K562 (cell line): Measurements from ENCODE around the gene SERGEF. TPM values are rescaled to one million over a fixed set of nuclear protein-coding genes. Genes with fewer than 3 reads are reported as not detected.

Experiments
- ATAC-seq: fragments of 200-7000 bp; cut with Tn5 transposase; 3 replicates; pipeline ENCODE4 v1.9.1; 2020; ENCODE audit warnings: moderate library complexity
- BruUV-seq: library from RNA; stranded (reverse); fragments of 400-500 nt; replicated peaks from 2 replicates; lab custom pipeline; 2021; lab: Mats Ljungman, UMichigan
- CTCF ChIA-PET: fragments of 300-600 bp; formaldehyde crosslinking; extraction: SDS; loops from one replicate; lab custom pipeline; 2021; ENCODE audit warnings: low intra/inter-chr PET ratio; lab: Yijun Ruan, JAX
- POLR2A ChIA-PET: fragments of 300-600, 350-650 bp; sonication (Branson Sonifier 250); formaldehyde crosslinking; extraction: SDS; loops from one replicate; lab custom pipeline; 2021; ENCODE audit warnings: antibody characterized with exemption, inconsistent platforms; lab: Yijun Ruan, JAX
- DNase-seq, 4 experiments: peaks; one replicate each; pipeline versions ENCODE4 v3.0.0 to v3.0.0-alpha.2; 2011 to 2018; ENCODE audit warnings: low spot score in 3 of 4, mixed read lengths in 3 of 4; ENCODE audit errors: extremely low read depth in 1 of 4
- FAIRE-seq: peaks from 2 replicates; lab custom pipeline; 2011; peaks lifted over from hg19 to GRCh38; lab: Jason Lieb, UNC
- H2AFZ ChIP-seq: 2 replicates; pipeline ENCODE4 v1.6.0; 2011; ENCODE audit warnings: low read depth, low read length, control low read depth, inconsistent platforms
- H3K27ac ChIP-seq: fragments of 200-600 bp; 3 replicates; pipeline ENCODE4 v1.8.0; 2011; ENCODE audit warnings: low read depth, mild to moderate bottlenecking, control low read depth, inconsistent platforms, low read length, moderate library complexity, mixed read lengths; ENCODE audit errors: extremely low read depth
- H3K27me3 ChIP-seq, 2 experiments: fragments of 300-600 bp in 1 of 2; 2 replicates in 1 of 2; 3 replicates in 1 of 2; pipeline versions ENCODE4 v1.6.0 to v1.8.0; 2011; ENCODE audit warnings: inconsistent platforms in 2 of 2, low read length in 2 of 2, mild to moderate bottlenecking in 1 of 2, mixed read lengths in 1 of 2, moderate library complexity in 1 of 2; ENCODE audit not compliant: control insufficient read depth in 2 of 2, insufficient read depth in 2 of 2
- H3K36me3 ChIP-seq: fragments of 300-600 bp; 3 replicates; pipeline ENCODE4 v1.8.0; 2011; ENCODE audit warnings: mild to moderate bottlenecking, low read length, inconsistent platforms; ENCODE audit not compliant: control insufficient read depth, insufficient read depth
- H3K4me1 ChIP-seq, 2 experiments: fragments of 200-600 bp in 1 of 2; replicated peaks in 1 of 2; 2 replicates in 1 of 2; 3 replicates in 1 of 2; pipeline versions ENCODE4 v1.5.1 to v1.8.0; 2011; ENCODE audit warnings: inconsistent platforms in 2 of 2, low read length in 2 of 2, mild to moderate bottlenecking in 1 of 2, mixed read lengths in 1 of 2, moderate library complexity in 1 of 2; ENCODE audit not compliant: control insufficient read depth in 2 of 2, insufficient read depth in 2 of 2
- H3K4me2 ChIP-seq: 2 replicates; pipeline ENCODE4 v1.6.1; 2011; ENCODE audit warnings: low read length, control low read depth, inconsistent platforms, mixed read lengths; ENCODE audit not compliant: insufficient read depth
- H3K4me3 ChIP-seq: fragments of 200-600 bp; sonication (generic), shearing (Covaris generic); 2 replicates; pipeline ENCODE4 v1.5.1; 2016; ENCODE audit warnings: control low read depth, inconsistent platforms
- H3K79me2 ChIP-seq: fragments of 200-600 bp; 3 replicates; pipeline ENCODE4 v1.8.0; 2011; ENCODE audit warnings: low read length, inconsistent platforms; ENCODE audit not compliant: control insufficient read depth, insufficient read depth
- H3K9ac ChIP-seq, 2 experiments: 2 replicates each; pipeline versions ENCODE4 v1.6.0 to v1.6.1; 2011; ENCODE audit warnings: low read depth in 2 of 2, low read length in 2 of 2, control low read depth in 1 of 2, inconsistent platforms in 1 of 2, mild to moderate bottlenecking in 1 of 2, mixed read lengths in 1 of 2; ENCODE audit not compliant: insufficient read depth in 1 of 2
- H3K9me1 ChIP-seq: one replicate; pipeline ENCODE4 v1.6.0; 2011; ENCODE audit warnings: inconsistent platforms, mild to moderate bottlenecking, low read length, moderate library complexity; ENCODE audit not compliant: control insufficient read depth, insufficient read depth
- H3K9me3 ChIP-seq: replicated peaks from 2 replicates; pipeline ENCODE4 v1.5.1; 2011; ENCODE audit warnings: low read depth, low read length, inconsistent platforms; ENCODE audit not compliant: control insufficient read depth, insufficient read depth
- H4K20me1 ChIP-seq: replicated peaks from 2 replicates; pipeline ENCODE4 v1.6.1; 2011; ENCODE audit warnings: low read length, inconsistent platforms, mixed read lengths; ENCODE audit not compliant: control insufficient read depth, insufficient read depth
- ADNP ChIP-seq: fragments of 200-800 bp; sonication (Bioruptor generic); IDR thresholded peaks from 2 replicates; pipeline ENCODE4 v1.6.1; 2016; ENCODE audit warnings: missing genetic modification characterization, missing compliant biosample characterization
- ATF1 ChIP-seq, 2 experiments: fragments of 450-650 bp in 1 of 2; IDR thresholded peaks; 2 replicates each; pipeline ENCODE4 v1.6.1; 2016; ENCODE audit warnings: missing compliant biosample characterization in 1 of 2, missing genetic modification characterization in 1 of 2
- ATF2 ChIP-seq: sonication (generic); formaldehyde crosslinking; IDR thresholded peaks from 2 replicates; pipeline ENCODE4 v1.8.1; 2022; ENCODE audit warnings: missing genetic modification reagents
- CGGBP1 ChIP-seq: fragments of 250-450 bp; sonication (Bioruptor Pico); IDR thresholded peaks from 2 replicates; pipeline ENCODE4 v1.9.0; 2021; ENCODE audit warnings: mild to moderate bottlenecking
- CREM ChIP-seq: IDR thresholded peaks from 2 replicates; pipeline ENCODE4 v1.6.1; 2014; ENCODE audit warnings: antibody characterized with exemption, low read depth
- CXXC5 ChIP-seq: fragments of 250-450 bp; sonication (Bioruptor Pico); IDR thresholded peaks from 2 replicates; pipeline ENCODE4 v1.8.0; 2022; ENCODE audit warnings: inconsistent platforms, mild to moderate bottlenecking, moderate library complexity
- E4F1 ChIP-seq: fragments of 250-450 bp; sonication (Bioruptor Pico); IDR thresholded peaks from 2 replicates; pipeline ENCODE4 v1.5.0; 2021; ENCODE audit warnings: mild to moderate bottlenecking, borderline replicate concordance
- EP400 ChIP-seq: fragments of 450-650 bp; IDR thresholded peaks from 2 replicates; pipeline ENCODE4 v1.6.1; 2017; ENCODE audit warnings: antibody characterized with exemption, mild to moderate bottlenecking, moderate library complexity
- JUND ChIP-seq, 2 experiments: IDR thresholded peaks; 2 replicates in 1 of 2; 3 replicates in 1 of 2; pipeline ENCODE4 v1.6.1; 2011; ENCODE audit warnings: borderline replicate concordance in 2 of 2, low read depth in 2 of 2, low read length in 2 of 2, improper control_type of control experiment in 1 of 2, missing biosample characterization in 1 of 2, missing genetic modification characterization in 1 of 2, missing genetic modification reagents in 1 of 2
- KLF16 ChIP-seq: IDR thresholded peaks from 2 replicates; pipeline ENCODE4 v1.6.1; 2016; ENCODE audit warnings: antibody characterized with exemption
- MTF1 ChIP-seq: fragments of 250-450 bp; sonication (Bioruptor Pico); IDR thresholded peaks from 2 replicates; pipeline ENCODE4 v1.9.0; 2021; ENCODE audit warnings: moderate library complexity, mild to moderate bottlenecking, inconsistent platforms, borderline replicate concordance
- NBN ChIP-seq: fragments of 450-650 bp; IDR thresholded peaks from 2 replicates; pipeline ENCODE4 v1.6.1; 2016; ENCODE audit warnings: low read depth, mild to moderate bottlenecking
- PHF8 ChIP-seq: fragments of 200-600 bp; sonication (generic); IDR thresholded peaks from 2 replicates; pipeline ENCODE4 v1.6.1; 2012; ENCODE audit warnings: mixed run types, mild to moderate bottlenecking, inconsistent platforms, low read length, moderate library complexity, borderline replicate concordance
- XRCC5 ChIP-seq: fragments of 200-400 bp; formaldehyde crosslinking; IDR thresholded peaks from 2 replicates; pipeline ENCODE4 v1.6.1; 2017; ENCODE audit warnings: low read depth, mild to moderate bottlenecking, low read length
- ZC3H8 ChIP-seq: fragments of 450-650 bp; IDR thresholded peaks from 2 replicates; pipeline ENCODE4 v1.6.1; 2017
- ZNF174 ChIP-seq: fragments of 250-450 bp; sonication (Bioruptor Pico); IDR thresholded peaks from 2 replicates; pipeline ENCODE4 v1.4.0; 2020; ENCODE audit warnings: mild to moderate bottlenecking
- ZNF398 ChIP-seq: fragments of 250-450 bp; sonication (Bioruptor Pico); IDR thresholded peaks from 2 replicates; pipeline ENCODE4 v1.8.0; 2021; ENCODE audit warnings: moderate library complexity, mild to moderate bottlenecking, inconsistent platforms
- ZNF696 ChIP-seq: fragments of 250-450 bp; sonication (Bioruptor Pico); conservative IDR thresholded peaks from 2 replicates; pipeline ENCODE4 v1.4.0; 2020; ENCODE audit warnings: mild to moderate bottlenecking, moderate library complexity
- WGBS: fragments of 100-300 bp; shearing (Covaris generic); methylation state at CpG from one replicate; pipeline ENCODE4 v1.1.6; 2016; ENCODE audit warnings: low coverage, mixed read lengths; ENCODE audit not compliant: insufficient coverage; ENCODE audit errors: missing lambda C conversion rate; 5-methylcytosine and 5-hydroxymethylcytosine counted together
- in situ Hi-C: fragments of 300-500 bp; cut with MboI; formaldehyde crosslinking; loops from 4 replicates; pipeline ENCODE4 v1.15.0; 2018; ENCODE audit warnings: inconsistent platforms, mixed read lengths
- intact Hi-C: fragments of 100-400 bp; cut with micrococcal nuclease; formaldehyde crosslinking; loops from 2 replicates; pipeline ENCODE4 v1.14.2; 2022
- polyA plus RNA-seq, 8 experiments: library from polyadenylated mRNA; depleted of rRNA in 4 of 8; stranded (reverse) in 5 of 8; unstranded in 3 of 8; fragments of >200 nt; fragmentation: Nextera tagmentation in 2 of 8; fragmentation: Illumina TruSeq in 1 of 8; extraction: Ambion mirVana in 2 of 8; extraction: Trizol in 1 of 8; gene quantifications; 2 replicates each; pipeline versions ENCODE4 v1.2.1 to v1.2.3, GENCODE V29; 2011 to 2014; ENCODE audit warnings: inconsistent platforms in 1 of 8, missing spikeins in 1 of 8
- total RNA-seq, 7 experiments: library from RNA; depleted of rRNA in 6 of 7; stranded (reverse); fragments of >200 nt in 6 of 7; fragmentation: Illumina TruSeq in 2 of 7; extraction: Trizol in 2 of 7; gene quantifications; 2 replicates each; pipeline versions ENCODE4 v1.2.1 to v1.2.3, GENCODE V29; 2011 to 2021; ENCODE audit warnings: low replicate concordance in 1 of 7

Gene SERGEF
- total and polyA plus RNA-seq, 9 of the 15 experiments (the other 6 are each of a cell fraction or from before 2014, with no cell fraction given): 10.2 to 28.0 (median 19.9) TPM

GRCh38 chr11:17850336-17850735 lies 162.5 kb downstream of the SERGEF start:
- Histone ChIP-seq H3K36me3 (no peaks in the 10 kb centered on the region), H3K27ac (no peak overlapping the region), H3K4me1 (peaks cover 0 to 4% of the 10 kb centered on the region in 2 experiments; a peak in 2 of 5 replicates), H3K4me2 (no peak overlapping the region), H3K9me1 (no peaks in the 10 kb centered on the region), H3K79me2 (no peaks in the 10 kb centered on the region), H3K4me3 (no peak overlapping the region), H2AFZ (no peak overlapping the region), H3K9ac (no peak overlapping the region), H4K20me1 (no peaks in the 10 kb centered on the region), H3K9me3 (no peaks in the 10 kb centered on the region), H3K27me3 (no peaks in the 10 kb centered on the region)
- intact Hi-C loops (no loop called here), in situ Hi-C loops (no loop called here)
- FAIRE-seq: no peak
- ATAC-seq: no peak
- no peak for DNase-seq
- no TSS peak for BruUV-seq
- whole genome bisulfite sequencing: 48% methylated on average over 2 of the region's 2 CpGs
- ChIA-PET CTCF (no interaction called here), POLR2A (interaction anchor here (0.5 to 3.8 kb wide), 3 partner anchors 11 to 52 kb away, joined by 3 to 10 read pairs (median 5); no protein-coding TSS in a partner anchor)
- TF ChIP-seq CREM (no peak), ZNF696 (no peak), ADNP (tag) (no peak), MTF1 (no peak), CGGBP1 (CRISPR knock-in tag) (no peak), CXXC5 (CRISPR knock-in tag) (no peak), XRCC5 (no peak), EP400 (no peak), ZNF398 (no peak), NBN (no peak), E4F1 (no peak), KLF16 (no peak), ZNF174 (no peak), ZC3H8 (no peak), ATF1 (CRISPR knock-in tag; IDR thresholded peaks at IDR 0.05) (no peak), ATF1 (tag; IDR thresholded peaks at IDR 0.05) (no peak), ATF2 (CRISPR knock-in tag) (no peak), JUND (IDR thresholded peaks at IDR 0.05; ENCODE audit: borderline replicate concordance, low read depth, low read length) (no peak), JUND (tag; IDR thresholded peaks at IDR 0.05; ENCODE audit: borderline replicate concordance, low read depth, low read length) (no peak), PHF8 (no peak)
